DOHH2 (cell line): ENCODE data around the gene MRPL1.

Experiments used
- EZH2phosphoT487 ChIP-seq: fragments of 200-600 bp; sonication (generic); IDR thresholded peaks from 2 replicates; pipeline ENCODE4 v1.6.1; 2017; ENCODE audit warnings: borderline replicate concordance, mild to moderate bottlenecking, antibody characterized with exemption, low read length, moderate library complexity, mixed read lengths
- TF ChIP-seq, protein P1 (sequence below): fragments of 200-600 bp; sonication (generic); IDR thresholded peaks from one replicate; pipeline ENCODE4 v1.5.1; 2014; ENCODE audit warnings: antibody characterized with exemption, mild to moderate bottlenecking, low read depth, low read length; ENCODE audit not compliant: poor library complexity, severe bottlenecking

DNA sequence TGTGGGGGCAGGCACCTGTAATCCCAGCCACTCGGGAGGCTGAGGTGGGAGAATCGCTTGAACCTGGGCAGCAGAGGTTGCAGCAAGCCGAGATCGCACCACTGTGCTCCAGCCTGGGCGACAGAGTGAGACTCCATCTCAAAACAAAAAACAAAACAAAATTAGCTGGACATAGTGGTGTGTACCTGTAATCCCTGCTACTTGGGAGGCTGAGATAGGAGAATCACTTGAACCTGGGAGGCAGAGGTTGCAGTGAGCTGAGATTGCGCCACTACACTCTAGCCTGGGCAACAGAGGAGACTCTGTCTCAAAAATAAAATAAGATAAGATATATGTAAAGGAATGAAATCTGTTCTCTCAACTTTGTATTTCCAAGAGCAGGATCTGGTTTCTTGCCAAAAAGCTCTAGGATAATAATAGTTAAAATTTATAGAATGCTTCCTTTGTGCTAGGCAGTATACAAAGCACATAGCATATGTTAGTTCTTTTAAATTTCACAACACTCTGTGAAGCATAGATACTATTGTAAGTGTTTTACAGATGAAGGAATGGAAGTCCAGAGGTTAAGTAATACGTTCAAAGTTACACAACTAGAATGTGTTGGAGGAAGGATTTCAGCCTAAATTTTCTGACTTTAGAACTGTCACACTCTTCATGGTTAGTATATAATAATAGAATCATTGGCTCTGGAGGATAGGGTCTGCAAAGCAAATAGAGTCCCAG lies 10.3 kb downstream of the MRPL1 start:
- TF ChIP-seq, protein P1, sequence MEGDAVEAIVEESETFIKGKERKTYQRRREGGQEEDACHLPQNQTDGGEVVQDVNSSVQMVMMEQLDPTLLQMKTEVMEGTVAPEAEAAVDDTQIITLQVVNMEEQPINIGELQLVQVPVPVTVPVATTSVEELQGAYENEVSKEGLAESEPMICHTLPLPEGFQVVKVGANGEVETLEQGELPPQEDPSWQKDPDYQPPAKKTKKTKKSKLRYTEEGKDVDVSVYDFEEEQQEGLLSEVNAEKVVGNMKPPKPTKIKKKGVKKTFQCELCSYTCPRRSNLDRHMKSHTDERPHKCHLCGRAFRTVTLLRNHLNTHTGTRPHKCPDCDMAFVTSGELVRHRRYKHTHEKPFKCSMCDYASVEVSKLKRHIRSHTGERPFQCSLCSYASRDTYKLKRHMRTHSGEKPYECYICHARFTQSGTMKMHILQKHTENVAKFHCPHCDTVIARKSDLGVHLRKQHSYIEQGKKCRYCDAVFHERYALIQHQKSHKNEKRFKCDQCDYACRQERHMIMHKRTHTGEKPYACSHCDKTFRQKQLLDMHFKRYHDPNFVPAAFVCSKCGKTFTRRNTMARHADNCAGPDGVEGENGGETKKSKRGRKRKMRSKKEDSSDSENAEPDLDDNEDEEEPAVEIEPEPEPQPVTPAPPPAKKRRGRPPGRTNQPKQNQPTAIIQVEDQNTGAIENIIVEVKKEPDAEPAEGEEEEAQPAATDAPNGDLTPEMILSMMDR = no peak
- TF ChIP-seq EZH2phosphoT487 = no peak
